HuH-7.5 (cell line): ENCODE results near the gene GPC6.

Source experiments
- DNase-seq: peaks from one replicate; pipeline ENCODE4 v3.0.0; 2011; ENCODE audit warnings: low spot score

GPC6 gene

GRCh38 chr13:93740334-93740733 is 513.7 kb downstream of the GPC6 start:
- no peak for DNase-seq

GRCh38 chr13:93744033-93744432 is 517.4 kb downstream of the GPC6 start:
- DNase-seq: no peak

DNA sequence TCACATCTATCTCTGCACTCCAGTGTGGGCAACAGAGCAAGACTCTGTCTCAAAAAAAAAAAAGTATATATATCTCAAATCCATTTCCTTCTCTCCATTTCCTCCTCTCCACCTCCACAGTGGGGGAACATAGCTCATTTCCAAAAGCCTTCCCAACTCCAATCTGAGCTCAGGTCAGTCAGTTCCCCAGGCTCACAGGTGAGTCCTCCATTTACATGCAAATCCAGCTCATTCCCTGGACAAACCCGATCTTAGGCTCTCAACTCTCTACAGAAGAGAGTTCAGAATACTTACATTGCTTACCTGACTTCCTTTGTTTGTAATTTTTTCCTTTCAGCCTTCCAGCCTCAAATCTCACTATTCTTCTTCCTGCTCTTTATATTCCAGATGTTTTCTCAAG is 518.3 kb downstream of the GPC6 start:
- no peak for DNase-seq

- no peak for DNase-seq
Observed at GRCh38 chr13:93745884-93746283, 519.3 kb downstream of the GPC6 start.

DNA sequence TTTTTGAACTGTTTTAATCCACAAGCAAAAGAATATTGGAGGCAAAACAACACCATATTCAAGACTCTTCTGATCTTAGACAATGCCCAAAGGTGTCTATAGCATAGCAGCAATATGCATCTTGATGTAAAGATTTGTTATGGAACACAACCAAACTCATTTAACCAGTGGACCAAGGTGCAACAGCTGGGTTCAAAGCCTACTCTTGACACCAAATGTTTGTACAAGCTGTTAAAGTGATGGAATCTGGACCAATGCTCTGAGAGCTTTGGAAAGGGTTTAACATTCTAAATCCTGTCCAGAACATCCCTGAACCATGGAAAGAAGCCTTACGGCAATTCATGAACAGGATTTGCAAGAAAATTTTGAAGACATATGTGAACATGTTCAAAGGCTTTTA is 520.0 kb downstream of the GPC6 start:
- DNase-seq: no peak

DNA sequence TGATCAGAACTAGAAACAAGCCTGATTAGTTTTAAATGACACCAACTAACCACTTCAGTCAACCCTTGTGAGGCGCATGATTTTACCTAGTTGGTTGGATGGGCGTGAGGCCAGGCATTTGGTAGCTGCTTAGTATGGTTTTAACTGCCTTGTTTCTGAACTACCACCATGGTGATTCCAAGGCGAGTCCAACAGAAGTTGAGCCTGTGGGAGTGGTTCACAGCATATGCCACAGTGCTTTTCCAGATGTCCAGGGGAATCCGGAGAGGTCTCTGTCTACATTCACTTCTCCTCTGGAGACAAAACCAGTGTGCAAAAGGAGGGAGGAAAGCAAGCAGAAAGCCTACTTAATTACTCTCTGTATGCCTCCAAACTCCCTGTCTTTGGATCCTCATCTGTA is 524.1 kb downstream of the GPC6 start:
- DNase-seq: no peak

DNA sequence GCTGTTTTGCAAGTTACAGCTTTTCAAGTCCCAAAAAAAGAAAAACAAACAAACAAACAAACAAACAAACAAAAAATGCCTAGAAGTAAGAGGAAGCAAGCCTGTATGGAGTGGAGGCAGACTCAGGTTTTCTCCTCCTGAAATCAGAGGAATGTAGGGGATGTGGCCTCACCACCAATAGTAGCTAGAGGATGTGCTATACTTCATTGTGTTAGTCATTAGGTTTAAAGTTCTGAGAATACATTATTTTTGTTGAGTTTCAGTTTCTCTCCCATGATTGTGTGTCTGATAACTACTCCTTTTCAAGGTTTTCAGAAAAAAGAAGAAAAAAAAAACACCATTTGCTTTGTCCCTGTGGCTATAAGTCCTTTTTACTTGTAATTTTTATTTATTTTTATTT is 524.5 kb downstream of the GPC6 start:
- DNase-seq: no peak

- DNase-seq: peak; percentile 1
Observed at GRCh38 chr13:93752541-93752940, 525.9 kb downstream of the GPC6 start.

DNA sequence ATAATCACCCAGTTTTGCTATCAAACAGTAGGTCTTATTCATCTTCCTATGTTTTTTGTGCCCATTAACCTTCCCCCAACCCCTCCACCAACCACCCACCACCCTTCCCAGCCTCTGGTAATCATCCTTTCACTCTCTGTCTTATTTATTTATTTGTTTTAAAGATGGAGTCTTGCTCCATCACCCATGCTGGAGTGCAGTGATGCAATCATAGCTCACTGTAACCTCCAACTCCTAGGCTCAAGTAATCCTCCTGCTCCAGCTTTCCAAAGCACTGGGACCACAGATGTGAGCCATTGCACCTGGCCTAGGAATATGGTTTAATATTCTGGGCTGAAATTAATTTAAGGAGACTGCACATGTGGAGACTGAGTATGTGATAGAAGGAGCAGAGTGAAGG is 527.0 kb downstream of the GPC6 start:
- no peak for DNase-seq

DNA sequence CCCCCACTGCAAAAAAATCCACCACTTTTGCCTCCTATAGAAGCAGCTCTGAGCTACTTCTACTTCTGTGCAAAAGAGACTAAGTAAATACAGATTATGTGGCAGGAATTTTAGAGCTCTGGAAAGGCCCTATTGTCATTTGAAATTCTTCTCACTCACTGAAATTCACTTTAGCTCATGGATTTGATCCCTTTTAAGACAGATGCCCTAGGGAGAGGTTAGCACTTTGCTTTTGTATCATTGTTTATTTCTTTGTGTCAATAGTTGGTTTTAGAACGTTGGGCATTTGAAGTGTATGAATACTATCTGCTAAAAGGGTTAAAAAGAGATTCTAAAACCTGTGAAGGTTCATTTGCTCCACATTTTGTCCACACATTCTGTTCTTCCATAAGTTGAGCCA is 528.7 kb downstream of the GPC6 start:
- no peak for DNase-seq

- no peak for DNase-seq
Observed at GRCh38 chr13:93758575-93758974, 532.0 kb downstream of the GPC6 start.

GRCh38 chr13:93762708-93763426 is 536.3 kb downstream of the GPC6 start:
- no peak for DNase-seq

GRCh38 chr13:93765062-93765461 is 538.5 kb downstream of the GPC6 start:
- DNase-seq: no peak

DNA sequence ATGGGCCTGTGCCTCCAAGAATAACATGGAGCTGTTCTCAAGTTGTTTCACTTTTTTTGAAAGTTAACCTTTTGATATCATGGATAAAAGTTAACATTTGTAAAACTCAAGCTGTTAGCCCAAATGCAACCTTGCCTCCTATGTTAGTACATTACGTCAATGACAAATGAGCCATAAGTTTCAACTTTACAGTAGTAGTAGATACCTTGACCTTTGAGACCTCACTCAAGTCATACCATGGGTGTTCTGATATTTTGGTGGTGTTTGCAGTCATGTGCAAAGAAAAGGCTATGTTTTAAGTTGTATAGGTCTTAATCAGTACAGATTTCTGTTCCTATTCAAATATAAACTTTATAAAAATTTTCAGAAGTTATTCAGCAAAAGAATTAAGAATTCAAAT is 539.2 kb downstream of the GPC6 start:
- no peak for DNase-seq

- DNase-seq: no peak
Observed at GRCh38 chr13:93766719-93767118, 540.1 kb downstream of the GPC6 start.

GRCh38 chr13:93767180-93767916 is 540.7 kb downstream of the GPC6 start:
- DNase-seq: no peak

- DNase-seq: no peak
Observed at GRCh38 chr13:93767917-93768409, 541.4 kb downstream of the GPC6 start.

GRCh38 chr13:93769101-93769500 is 542.5 kb downstream of the GPC6 start:
- no peak for DNase-seq

DNA sequence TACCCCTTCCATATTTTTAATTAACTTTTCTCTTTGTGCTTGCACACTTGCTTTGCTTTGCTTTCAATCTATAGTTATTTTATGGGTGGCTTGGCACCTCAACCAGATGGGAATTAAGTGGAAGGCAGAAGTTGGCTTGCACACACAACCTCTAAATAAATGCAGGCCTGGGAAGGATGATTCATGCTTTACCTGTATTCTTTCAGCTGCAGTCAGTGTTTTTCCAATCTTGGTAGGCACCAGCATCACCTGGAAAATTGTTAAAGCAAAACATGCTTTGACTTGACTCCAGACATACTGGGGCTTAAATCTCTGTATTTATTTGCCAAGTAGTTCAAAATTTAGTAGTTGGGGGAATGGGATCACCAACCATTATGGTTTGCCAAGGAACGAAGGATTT is 543.0 kb downstream of the GPC6 start:
- DNase-seq: no peak

- DNase-seq: no peak
Observed at GRCh38 chr13:93771227-93771626, 544.6 kb downstream of the GPC6 start.

DNA sequence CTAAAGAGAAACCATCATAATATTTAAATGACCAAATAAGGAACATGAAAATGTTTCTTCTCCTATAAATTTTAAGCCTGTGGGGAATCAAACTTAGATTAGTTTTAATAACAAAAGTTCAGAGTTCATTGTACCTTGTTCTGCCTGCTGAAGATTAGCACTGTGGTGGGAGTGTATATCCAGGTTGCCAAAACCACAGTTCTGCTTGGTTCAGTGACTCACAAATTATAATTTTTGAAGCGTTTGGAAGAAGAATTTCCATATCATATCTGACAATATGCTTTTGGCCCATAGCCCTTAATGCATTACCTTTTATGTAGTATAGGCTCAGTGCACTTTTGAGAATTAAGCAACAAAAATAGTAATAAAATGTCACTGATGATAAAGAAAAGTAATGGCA is 545.2 kb downstream of the GPC6 start:
- DNase-seq: no peak

- DNase-seq: no peak
Observed at GRCh38 chr13:93774506-93774905, 547.9 kb downstream of the GPC6 start.

DNA sequence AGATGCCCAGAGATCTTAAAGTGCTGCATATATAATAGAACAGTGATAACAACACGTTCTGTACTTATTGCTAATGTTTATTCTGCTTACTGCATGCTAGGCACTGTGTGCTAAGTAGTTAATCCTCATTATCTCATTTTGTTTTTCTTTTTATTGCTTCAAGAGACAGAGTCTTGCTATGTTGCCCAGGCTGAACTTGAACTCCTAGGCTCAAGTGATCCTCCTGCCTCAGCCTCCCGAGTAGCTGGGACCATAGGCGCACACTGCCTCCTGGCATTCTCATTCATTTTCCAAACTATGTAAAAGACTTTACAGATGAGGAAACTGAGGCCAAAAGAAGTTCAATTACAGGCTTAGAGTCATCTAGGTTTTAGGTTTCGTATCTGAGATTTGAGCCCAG is 548.4 kb downstream of the GPC6 start:
- DNase-seq: no peak
